CD4-positive, CD25-positive, alpha-beta regulatory T cell (primary cell): Measurements from ENCODE around the gene NINL. TPM values are rescaled to one million over a fixed set of nuclear protein-coding genes. Genes with fewer than 3 reads are reported as not detected.

Source experiments
- ATAC-seq, 2 donors: fragments of 150-1000 bp; cut with Tn5 transposase; one replicate each; pipeline ENCODE4 v1.10.0; 2021; ENCODE audit warnings: low read depth in 2 of 2, moderate number of reproducible peaks in 2 of 2, moderate library complexity in 1 of 2
- DNase-seq, 3 donors: peaks; one replicate each; pipeline versions ENCODE4 v3.0.0 to v3.0.0-alpha.2; 2012 to 2022; ENCODE audit warnings: mixed read lengths in 1 of 3
- H3K27ac ChIP-seq: one replicate; pipeline ENCODE4 v1.7.0; 2013; ENCODE audit warnings: mild to moderate bottlenecking, low read length; ENCODE audit not compliant: insufficient read depth, poor library complexity, severe bottlenecking
- H3K27me3 ChIP-seq: one replicate; pipeline ENCODE4 v1.7.0; 2013; ENCODE audit warnings: low read length; ENCODE audit not compliant: control insufficient read depth, insufficient read depth
- H3K36me3 ChIP-seq: one replicate; pipeline ENCODE4 v1.7.0; 2013; ENCODE audit warnings: mild to moderate bottlenecking, low read length, moderate library complexity; ENCODE audit not compliant: control insufficient read depth, insufficient read depth
- H3K4me1 ChIP-seq: 2 replicates; pipeline ENCODE4 v1.7.0; 2013; ENCODE audit warnings: mild to moderate bottlenecking, low read length; ENCODE audit not compliant: insufficient read depth, control insufficient read depth, poor library complexity, severe bottlenecking
- H3K4me3 ChIP-seq: one replicate; pipeline ENCODE4 v1.7.0; 2013; ENCODE audit warnings: low read depth, mild to moderate bottlenecking, low read length, moderate library complexity
- H3K9me3 ChIP-seq, 2 experiments: 1 replicate in 1 of 2; 2 replicates in 1 of 2; pipeline ENCODE4 v1.7.0; 2013; ENCODE audit warnings: low read length in 2 of 2, mild to moderate bottlenecking in 1 of 2, moderate library complexity in 1 of 2; ENCODE audit not compliant: control insufficient read depth in 2 of 2
- H3K27ac Mint-ChIP-seq, 3 donors: one replicate each; pipeline ENCODE4 v1.8.0; 2020 to 2022; ENCODE audit warnings: mild to moderate bottlenecking in 3 of 3, mixed read lengths in 3 of 3, moderate library complexity in 2 of 3
- H3K27me3 Mint-ChIP-seq: one replicate; pipeline ENCODE4 v1.8.0; 2022; ENCODE audit warnings: mild to moderate bottlenecking, mixed read lengths
- H3K36me3 Mint-ChIP-seq: one replicate; pipeline ENCODE4 v1.8.0; 2020; ENCODE audit warnings: mixed read lengths
- H3K4me1 Mint-ChIP-seq, 4 donors: one replicate each; pipeline ENCODE4 v1.8.0; 2020 to 2022; ENCODE audit warnings: mixed read lengths in 4 of 4, mild to moderate bottlenecking in 1 of 4
- H3K4me3 Mint-ChIP-seq, 4 donors: one replicate each; pipeline ENCODE4 v1.8.0; 2020 to 2022; ENCODE audit warnings: mild to moderate bottlenecking in 4 of 4, mixed read lengths in 4 of 4, moderate library complexity in 3 of 4
- H3K9me3 Mint-ChIP-seq, 7 donors: one replicate each; pipeline ENCODE4 v1.8.0; 2020 to 2022; ENCODE audit warnings: mixed read lengths in 7 of 7, mild to moderate bottlenecking in 3 of 7, moderate library complexity in 2 of 7
- polyA plus RNA-seq, 4 donors: library from polyadenylated mRNA; unstranded; fragments of 300-500 nt; fragmentation: Illumina TruSeq; gene quantifications; one replicate each; pipeline ENCODE4 v1.2.3, GENCODE V29; 2021
- total RNA-seq: library from RNA; stranded (reverse); gene quantifications from one replicate; pipeline ENCODE4 v1.2.3, GENCODE V29; 2022

The NINL gene
- total and polyA plus RNA-seq, 5 donors from 2014 or later, result 0.39 to 0.42 TPM; not detected in 3

- H3K9me3 ChIP-seq, result no peaks in the 10 kb centered on the region
- H3K27me3 ChIP-seq, result no peaks in the 10 kb centered on the region
- no peak overlapping the region for H3K27ac ChIP-seq
- Mint-ChIP-seq H3K4me1 (no peaks in the 10 kb centered on the region), H3K9me3 (no peaks in the 10 kb centered on the region), H3K36me3 (no peaks in the 10 kb centered on the region), H3K4me3 (no peak overlapping the region), H3K27me3 (no peaks in the 10 kb centered on the region), H3K27ac (peak overlapping the region in 1 of 3 donors; percentile 61)
- no peaks in the 10 kb centered on the region for H3K36me3 ChIP-seq
- no peak overlapping the region for H3K4me3 ChIP-seq
- DNase-seq (no peak), ATAC-seq (no peak)
- no peaks in the 10 kb centered on the region for H3K4me1 ChIP-seq
Measured at GRCh38 chr20:25545171-25545570, 40.2 kb downstream of the NINL start.

- ATAC-seq, result no peak
- no peaks in the 10 kb centered on the region for H3K36me3 Mint-ChIP-seq
- Histone ChIP-seq H3K9me3 (no peaks in the 10 kb centered on the region), H3K27ac (no peak overlapping the region), H3K36me3 (no peaks in the 10 kb centered on the region), H3K4me3 (no peak overlapping the region), H3K27me3 (no peaks in the 10 kb centered on the region), H3K4me1 (no peaks in the 10 kb centered on the region)
- no peak overlapping the region for H3K27ac Mint-ChIP-seq
- DNase-seq, result no peak
- no peaks in the 10 kb centered on the region for H3K27me3 Mint-ChIP-seq
- H3K4me3 Mint-ChIP-seq, result no peak overlapping the region
- H3K4me1 Mint-ChIP-seq, result no peaks in the 10 kb centered on the region
- H3K9me3 Mint-ChIP-seq, result no peaks in the 10 kb centered on the region
Measured at GRCh38 chr20:25544734-25545133, 40.6 kb downstream of the NINL start.

GRCh38 chr20:25544311-25544710 lies 41.0 kb downstream of the NINL start:
- Mint-ChIP-seq H3K4me3 (no peak overlapping the region), H3K27me3 (no peaks in the 10 kb centered on the region), H3K4me1 (no peaks in the 10 kb centered on the region), H3K36me3 (no peaks in the 10 kb centered on the region), H3K9me3 (no peaks in the 10 kb centered on the region), H3K27ac (no peak overlapping the region)
- no peak for ATAC-seq
- no peaks in the 10 kb centered on the region for H3K9me3 ChIP-seq
- no peak for DNase-seq
- no peak overlapping the region for H3K27ac ChIP-seq
- H3K4me1 ChIP-seq, result no peaks in the 10 kb centered on the region
- no peak overlapping the region for H3K4me3 ChIP-seq
- H3K36me3 ChIP-seq, result no peaks in the 10 kb centered on the region
- no peaks in the 10 kb centered on the region for H3K27me3 ChIP-seq

GRCh38 chr20:25543068-25543467 lies 42.3 kb downstream of the NINL start:
- H3K36me3 Mint-ChIP-seq, result no peaks in the 10 kb centered on the region
- no peak for ATAC-seq
- no peaks in the 10 kb centered on the region for H3K27me3 Mint-ChIP-seq
- H3K27ac Mint-ChIP-seq, result no peak overlapping the region
- Histone ChIP-seq H3K4me1 (no peaks in the 10 kb centered on the region), H3K4me3 (no peak overlapping the region), H3K9me3 (no peaks in the 10 kb centered on the region), H3K27me3 (no peaks in the 10 kb centered on the region), H3K27ac (no peak overlapping the region), H3K36me3 (no peaks in the 10 kb centered on the region)
- DNase-seq, result no peak
- H3K4me1 Mint-ChIP-seq, result no peaks in the 10 kb centered on the region
- no peaks in the 10 kb centered on the region for H3K9me3 Mint-ChIP-seq
- no peak overlapping the region for H3K4me3 Mint-ChIP-seq

GRCh38 chr20:25541676-25542075 lies 43.7 kb downstream of the NINL start:
- Histone ChIP-seq H3K27ac (no peak overlapping the region), H3K36me3 (no peaks in the 10 kb centered on the region), H3K4me1 (no peaks in the 10 kb centered on the region), H3K27me3 (no peaks in the 10 kb centered on the region), H3K9me3 (no peaks in the 10 kb centered on the region), H3K4me3 (no peak overlapping the region)
- Mint-ChIP-seq H3K9me3 (no peaks in the 10 kb centered on the region), H3K27ac (no peak overlapping the region), H3K27me3 (no peaks in the 10 kb centered on the region), H3K4me1 (no peaks in the 10 kb centered on the region), H3K36me3 (no peaks in the 10 kb centered on the region), H3K4me3 (no peak overlapping the region)
- ATAC-seq, result no peak
- DNase-seq, result no peak

GRCh38 chr20:25539742-25540672 lies 45.3 kb downstream of the NINL start:
- Histone ChIP-seq H3K4me1 (no peaks in the 10 kb centered on the region), H3K9me3 (no peaks in the 10 kb centered on the region), H3K36me3 (no peaks in the 10 kb centered on the region), H3K4me3 (no peak overlapping the region), H3K27me3 (no peaks in the 10 kb centered on the region), H3K27ac (no peak overlapping the region)
- Mint-ChIP-seq H3K27me3 (no peaks in the 10 kb centered on the region), H3K27ac (no peak overlapping the region), H3K36me3 (no peaks in the 10 kb centered on the region), H3K4me3 (no peak overlapping the region), H3K4me1 (no peaks in the 10 kb centered on the region), H3K9me3 (no peaks in the 10 kb centered on the region)
- DNase-seq (no peak), ATAC-seq (no peak)

GRCh38 chr20:25538838-25539665 lies 46.3 kb downstream of the NINL start:
- DNase-seq (no peak), ATAC-seq (no peak)
- Histone ChIP-seq H3K27me3 (no peaks in the 10 kb centered on the region), H3K27ac (no peak overlapping the region), H3K9me3 (no peaks in the 10 kb centered on the region), H3K36me3 (no peaks in the 10 kb centered on the region), H3K4me3 (no peak overlapping the region), H3K4me1 (no peaks in the 10 kb centered on the region)
- no peaks in the 10 kb centered on the region for H3K27me3 Mint-ChIP-seq
- H3K4me1 Mint-ChIP-seq, result no peaks in the 10 kb centered on the region
- no peaks in the 10 kb centered on the region for H3K9me3 Mint-ChIP-seq
- no peak overlapping the region for H3K4me3 Mint-ChIP-seq
- H3K36me3 Mint-ChIP-seq, result no peaks in the 10 kb centered on the region
- peak overlapping the region in 2 of 3 donors; percentile 64 to 74 for H3K27ac Mint-ChIP-seq
